Endothelial cell of umbilical vein (primary cell): ENCODE results near the gene ALX1. TPM values are rescaled to one million over a fixed set of nuclear protein-coding genes. Genes with fewer than 3 reads are reported as not detected.

Experiments used
- BruUV-seq: library from RNA; stranded (reverse); fragments of 400-500 nt; replicated peaks from 2 replicates; lab custom pipeline; 2021; lab: Mats Ljungman, UMichigan
- CTCF ChIA-PET: fragments of 300-600, 350-600 bp; sonication (Branson Sonifier 250); formaldehyde crosslinking; loops from one replicate; lab custom pipeline; 2021; ENCODE audit warnings: antibody characterized with exemption, inconsistent platforms; lab: Charles Lee
- POLR2A ChIA-PET: fragments of 300-600, 350-600 bp; sonication (Branson Sonifier 250); formaldehyde crosslinking; loops from one replicate; lab custom pipeline; 2021; ENCODE audit warnings: antibody characterized with exemption, inconsistent platforms; lab: Charles Lee
- DNase-seq: peaks from one replicate; pipeline ENCODE4 v3.0.0-alpha.2; 2011; ENCODE audit warnings: low read depth, low spot score
- FAIRE-seq: peaks from 2 replicates; lab custom pipeline; 2011; peaks lifted over from hg19 to GRCh38; lab: Jason Lieb, UNC
- H2AFZ ChIP-seq: 2 replicates; pipeline ENCODE4 v1.6.0; 2012; ENCODE audit warnings: low read depth, low read length, control low read depth, inconsistent platforms
- H3K27ac ChIP-seq: 2 replicates; pipeline ENCODE4 v1.5.1; 2011; ENCODE audit warnings: low read depth, mild to moderate bottlenecking, control low read depth, low read length, moderate library complexity; ENCODE audit not compliant: insufficient read depth
- H3K27me3 ChIP-seq, 2 experiments: 2 replicates each; pipeline versions ENCODE4 v1.6.0 to v1.6.1; 2011; ENCODE audit warnings: low read length in 2 of 2, mixed read lengths in 1 of 2; ENCODE audit not compliant: control insufficient read depth in 2 of 2, insufficient read depth in 2 of 2
- H3K36me3 ChIP-seq, 2 experiments: 2 replicates in 1 of 2; 3 replicates in 1 of 2; pipeline ENCODE4 v1.5.1; 2011; ENCODE audit warnings: low read length in 2 of 2, mild to moderate bottlenecking in 1 of 2, moderate library complexity in 1 of 2; ENCODE audit not compliant: control insufficient read depth in 2 of 2, insufficient read depth in 2 of 2; ENCODE audit errors: extremely low read depth in 1 of 2
- H3K4me1 ChIP-seq: 3 replicates; pipeline ENCODE4 v1.5.1; 2011; ENCODE audit warnings: mild to moderate bottlenecking, low read length; ENCODE audit not compliant: control insufficient read depth, insufficient read depth; ENCODE audit errors: extremely low read depth
- H3K4me2 ChIP-seq: 2 replicates; pipeline ENCODE4 v1.6.1; 2011; ENCODE audit warnings: low read length, control low read depth, mixed read lengths; ENCODE audit not compliant: insufficient read depth
- H3K4me3 ChIP-seq, 3 experiments: fragments of 200-600 bp in 1 of 3; sonication (generic), shearing (Covaris generic) in 1 of 3; replicated peaks in 1 of 3; 2 replicates each; pipeline ENCODE4 v1.5.1; 2011 to 2016; ENCODE audit warnings: control low read depth in 3 of 3, low read length in 3 of 3, mild to moderate bottlenecking in 2 of 3, inconsistent platforms in 1 of 3, low read depth in 1 of 3, moderate library complexity in 1 of 3; ENCODE audit not compliant: insufficient read depth in 1 of 3
- H3K79me2 ChIP-seq: 2 replicates; pipeline ENCODE4 v1.6.0; 2012; ENCODE audit warnings: low read length, inconsistent platforms; ENCODE audit not compliant: control insufficient read depth, insufficient read depth
- H3K9ac ChIP-seq: replicated peaks from 2 replicates; pipeline ENCODE3; 2011; ENCODE audit warnings: low read length, control low read depth; ENCODE audit not compliant: insufficient read depth; ENCODE audit errors: extremely low read depth
- H3K9me1 ChIP-seq: replicated peaks from 3 replicates; pipeline ENCODE4 v1.6.0; 2011; ENCODE audit warnings: mild to moderate bottlenecking, low read length; ENCODE audit not compliant: control insufficient read depth, insufficient read depth; ENCODE audit errors: extremely low read depth
- H3K9me3 ChIP-seq: replicated peaks from 2 replicates; pipeline ENCODE4 v1.5.1; 2012; ENCODE audit warnings: low read length, inconsistent platforms; ENCODE audit not compliant: control insufficient read depth, insufficient read depth
- H4K20me1 ChIP-seq: replicated peaks from 2 replicates; pipeline ENCODE3; 2011; ENCODE audit warnings: mild to moderate bottlenecking, low read length; ENCODE audit not compliant: control insufficient read depth, insufficient read depth; ENCODE audit errors: extremely low read depth
- EZH2 ChIP-seq: IDR thresholded peaks from 2 replicates; pipeline ENCODE4 v1.6.1; 2012; ENCODE audit warnings: borderline replicate concordance, low read depth, mild to moderate bottlenecking, moderate library complexity, low read length, inconsistent platforms; ENCODE audit not compliant: severe bottlenecking
- FOS ChIP-seq: IDR thresholded peaks from 2 replicates; pipeline ENCODE4 v1.6.1; 2011; ENCODE audit warnings: mild to moderate bottlenecking, low read length, moderate library complexity, borderline replicate concordance; ENCODE audit not compliant: insufficient read depth
- GATA2 ChIP-seq: IDR thresholded peaks from 2 replicates; pipeline ENCODE4 v1.7.0; 2011; ENCODE audit warnings: low read depth, mild to moderate bottlenecking, moderate library complexity, mixed read lengths, low read length; ENCODE audit not compliant: insufficient read length, insufficient read depth
- JUN ChIP-seq: IDR thresholded peaks from 2 replicates; pipeline ENCODE4 v1.6.1; 2011; ENCODE audit warnings: borderline replicate concordance, low read depth; ENCODE audit not compliant: insufficient read length, insufficient read depth
- MYC ChIP-seq: IDR thresholded peaks from one replicate; pipeline ENCODE4 v1.6.1; 2011; ENCODE audit warnings: mild to moderate bottlenecking, low read depth, low read length
- POLR2A ChIP-seq: IDR thresholded peaks from 2 replicates; pipeline ENCODE4 v1.6.1; 2012; ENCODE audit warnings: low read depth, mild to moderate bottlenecking, control low read depth, low read length
- POLR2AphosphoS5 ChIP-seq: IDR thresholded peaks from 2 replicates; pipeline ENCODE4 v1.6.1; 2012; ENCODE audit warnings: low read depth, mild to moderate bottlenecking, control low read depth, low read length, moderate library complexity; ENCODE audit not compliant: insufficient read depth
- dilution Hi-C: fragments of 300-500 bp; cut with MboI; formaldehyde crosslinking; loops from one replicate; pipeline ENCODE4 v1.15.0; 2019; ENCODE audit warnings: low sequenced_read_pairs; ENCODE audit not compliant: extremely low pct_ligation_motif_present
- intact Hi-C: fragments of 100-400 bp; cut with micrococcal nuclease; formaldehyde crosslinking; loops from one replicate; pipeline ENCODE4 v1.10.0; 2022
- polyA plus RNA-seq, 4 experiments: library from polyadenylated mRNA; depleted of rRNA in 3 of 4; stranded (reverse) in 3 of 4; unstranded in 1 of 4; fragments of >200 nt; gene quantifications; 2 replicates each; pipeline versions ENCODE4 v1.2.1 to v1.2.3, GENCODE V29; 2011 to 2012; ENCODE audit warnings: missing spikeins in 1 of 4
- total RNA-seq: library from RNA; stranded (reverse); gene quantifications from 2 replicates; pipeline ENCODE4 v1.2.3, GENCODE V29; 2021
- TF ChIP-seq, protein P1 (sequence below), 2 donors: IDR thresholded peaks; 1 replicate in 1 of 2; 2 replicates in 1 of 2; pipeline ENCODE4 v1.5.1; 2011; ENCODE audit warnings: low read length in 2 of 2, mild to moderate bottlenecking in 2 of 2, moderate library complexity in 2 of 2, control low read depth in 1 of 2, inconsistent platforms in 1 of 2, low read depth in 1 of 2; ENCODE audit not compliant: insufficient read depth in 1 of 2; ENCODE audit errors: extremely low read depth in 1 of 2
- TF ChIP-seq, protein P2 (sequence below): IDR thresholded peaks from 2 replicates; pipeline ENCODE4 v1.6.1; 2011; ENCODE audit not compliant: insufficient read depth, insufficient read length

ALX1 gene
- total and polyA plus RNA-seq, 2 donors (not counting 3 experiments of a cell fraction or from before 2014, with no cell fraction given): 2.2 to 3.5 TPM

DNA sequence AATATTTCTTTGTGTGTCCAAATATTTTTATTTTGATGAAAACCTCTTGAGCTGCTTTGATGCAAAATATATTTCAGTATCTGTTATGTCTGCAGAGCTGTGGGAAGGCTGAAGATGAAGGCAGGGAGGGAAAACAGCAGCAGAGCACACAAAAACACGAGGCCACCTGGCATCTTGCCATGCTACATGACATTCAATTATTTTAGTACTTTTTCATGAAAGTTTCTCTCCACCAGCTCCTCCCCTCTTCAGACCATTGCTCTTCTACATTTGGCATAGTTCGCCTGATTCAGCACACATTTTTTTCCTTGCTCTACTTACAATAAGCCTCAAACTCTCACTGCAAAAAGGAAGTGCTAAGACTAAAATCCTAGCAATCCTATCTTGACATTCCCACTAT, 4.6 kb upstream of the ALX1 start:
- ChIA-PET POLR2A (no interaction called here), CTCF (interaction anchor here (1.1 to 1.8 kb wide), 3 partner anchors 11 to 118 kb away, joined by 3 to 5 read pairs (median 4); no protein-coding TSS in a partner anchor)
- H4K20me1 ChIP-seq: no peaks in the 10 kb centered on the region
- no peaks in the 10 kb centered on the region for H3K36me3 ChIP-seq
- H3K9me1 ChIP-seq: no peaks in the 10 kb centered on the region
- peak; percentile 4 for FAIRE-seq
- H2AFZ ChIP-seq: peak overlapping the region; percentile 29
- H3K9ac ChIP-seq: no peak overlapping the region
- no peak overlapping the region for H3K27ac ChIP-seq
- H3K9me3 ChIP-seq: no peaks in the 10 kb centered on the region
- intact Hi-C loops: no loop called here
- dilution Hi-C loops: no loop called here
- H3K4me3 ChIP-seq: no peak overlapping the region
- TF ChIP-seq JUN (no peak), GATA2 (no peak), FOS (no peak), POLR2AphosphoS5 (no peak), POLR2A (no peak), EZH2 (no peak), MYC (no peak)
- TF ChIP-seq, protein P1, sequence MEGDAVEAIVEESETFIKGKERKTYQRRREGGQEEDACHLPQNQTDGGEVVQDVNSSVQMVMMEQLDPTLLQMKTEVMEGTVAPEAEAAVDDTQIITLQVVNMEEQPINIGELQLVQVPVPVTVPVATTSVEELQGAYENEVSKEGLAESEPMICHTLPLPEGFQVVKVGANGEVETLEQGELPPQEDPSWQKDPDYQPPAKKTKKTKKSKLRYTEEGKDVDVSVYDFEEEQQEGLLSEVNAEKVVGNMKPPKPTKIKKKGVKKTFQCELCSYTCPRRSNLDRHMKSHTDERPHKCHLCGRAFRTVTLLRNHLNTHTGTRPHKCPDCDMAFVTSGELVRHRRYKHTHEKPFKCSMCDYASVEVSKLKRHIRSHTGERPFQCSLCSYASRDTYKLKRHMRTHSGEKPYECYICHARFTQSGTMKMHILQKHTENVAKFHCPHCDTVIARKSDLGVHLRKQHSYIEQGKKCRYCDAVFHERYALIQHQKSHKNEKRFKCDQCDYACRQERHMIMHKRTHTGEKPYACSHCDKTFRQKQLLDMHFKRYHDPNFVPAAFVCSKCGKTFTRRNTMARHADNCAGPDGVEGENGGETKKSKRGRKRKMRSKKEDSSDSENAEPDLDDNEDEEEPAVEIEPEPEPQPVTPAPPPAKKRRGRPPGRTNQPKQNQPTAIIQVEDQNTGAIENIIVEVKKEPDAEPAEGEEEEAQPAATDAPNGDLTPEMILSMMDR (IDR thresholded peaks at IDR 0.05; ENCODE audit: extremely low read depth in 1 of 2, insufficient read depth in 1 of 2, low read depth in 1 of 2, low read length in 2 of 2): no peak
- TF ChIP-seq, protein P2, sequence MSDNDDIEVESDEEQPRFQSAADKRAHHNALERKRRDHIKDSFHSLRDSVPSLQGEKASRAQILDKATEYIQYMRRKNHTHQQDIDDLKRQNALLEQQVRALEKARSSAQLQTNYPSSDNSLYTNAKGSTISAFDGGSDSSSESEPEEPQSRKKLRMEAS: no peak
- no TSS peak for BruUV-seq
- peaks cover 14% of the 10 kb centered on the region for H3K4me1 ChIP-seq
- peak; percentile 31 for DNase-seq
- no peaks in the 10 kb centered on the region for H3K79me2 ChIP-seq
- H3K27me3 ChIP-seq: peaks cover 25 to 45% of the 10 kb centered on the region in 2 experiments
- no peak overlapping the region for H3K4me2 ChIP-seq
